SK-N-MC (cell line): ENCODE results near the gene SPINK7.

Experiments
- EZH2 ChIP-seq: fragments of 200-600 bp; sonication (generic); IDR thresholded peaks from one replicate; pipeline ENCODE4 v1.6.1; 2017; ENCODE audit warnings: antibody characterized with exemption
- POLR2AphosphoS5 ChIP-seq: IDR thresholded peaks from 2 replicates; pipeline ENCODE4 v1.6.1; 2012; ENCODE audit warnings: mild to moderate bottlenecking, low read depth, low read length, borderline replicate concordance

DNA sequence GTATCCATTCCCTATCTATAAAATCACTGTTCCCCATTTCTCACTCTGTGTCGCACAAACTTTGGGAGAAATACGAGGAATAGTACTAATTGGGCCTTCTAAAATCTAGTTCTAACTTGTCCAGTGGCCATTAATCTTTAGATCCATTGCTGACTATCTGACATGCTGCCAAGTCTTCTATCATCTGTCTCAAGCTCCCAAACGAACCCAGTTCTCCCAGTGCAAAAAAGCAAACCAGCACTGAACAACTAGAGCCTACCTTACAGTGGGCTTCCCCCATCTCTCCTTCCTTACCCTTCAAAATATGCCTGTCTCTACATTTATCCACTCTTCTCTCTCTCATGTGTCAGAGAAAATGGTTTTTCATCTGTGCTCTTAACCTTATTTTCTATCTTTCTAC, 3.2 kb upstream of the SPINK7 start:
- no peak for TF ChIP-seq POLR2AphosphoS5
- no peak for TF ChIP-seq EZH2
